HepG2 (cell line): ENCODE data around the gene PDIA4. TPM values are rescaled to one million over a fixed set of nuclear protein-coding genes. Genes with fewer than 3 reads are reported as not detected.
A peak's percentile ranks its signal among the peaks of the same experiment; 100 is the strongest.

Source experiments
- CAMTA2 ChIP-seq: sonication (generic); formaldehyde crosslinking; IDR thresholded peaks from 2 replicates; pipeline ENCODE4 v1.4.0; 2020; ENCODE audit warnings: mild to moderate bottlenecking, missing genetic modification reagents, borderline replicate concordance
- ETV5 ChIP-seq: IDR thresholded peaks from 2 replicates; pipeline ENCODE4 v1.6.1; 2018; ENCODE audit warnings: missing biosample characterization, missing genetic modification reagents, inconsistent platforms, borderline replicate concordance
- KDM2A ChIP-seq: sonication (generic); formaldehyde crosslinking; IDR thresholded peaks from 2 replicates; pipeline ENCODE4 v1.4.0; 2020; ENCODE audit warnings: low read depth, missing genetic modification reagents, borderline replicate concordance
- NCOR1 ChIP-seq: fragments of 200-600 bp; sonication (generic); IDR thresholded peaks from 2 replicates; pipeline ENCODE4 v1.7.0; 2017; ENCODE audit warnings: antibody characterized with exemption, low read length, borderline replicate concordance
- NONO ChIP-seq, 2 experiments: fragments of 450-650 bp in 1 of 2; sonication (generic) in 1 of 2; formaldehyde crosslinking in 1 of 2; IDR thresholded peaks in 1 of 2; conservative IDR thresholded peaks in 1 of 2; 2 replicates each; pipeline versions ENCODE4 v1.6.1 to v1.8.0; 2017 to 2022; ENCODE audit warnings: mild to moderate bottlenecking in 1 of 2, missing genetic modification reagents in 1 of 2, moderate library complexity in 1 of 2
- NR3C1 ChIP-seq: sonication (generic); formaldehyde crosslinking; IDR thresholded peaks from 2 replicates; pipeline ENCODE4 v1.4.0; 2020; ENCODE audit warnings: missing genetic modification reagents
- RBAK ChIP-seq: sonication (generic); formaldehyde crosslinking; IDR thresholded peaks from 2 replicates; pipeline ENCODE4 v1.5.1; 2020; ENCODE audit warnings: mild to moderate bottlenecking, missing genetic modification reagents
- RFX5 ChIP-seq: IDR thresholded peaks from 2 replicates; pipeline ENCODE4 v1.6.1; 2011; ENCODE audit warnings: low read depth, low read length, improper control_type of control experiment
- SSRP1 ChIP-seq: IDR thresholded peaks from 2 replicates; pipeline ENCODE4 v1.6.1; 2016; ENCODE audit warnings: control low read depth
- TOE1 ChIP-seq: sonication (generic); formaldehyde crosslinking; IDR thresholded peaks from 2 replicates; pipeline ENCODE4 v1.4.0; 2020; ENCODE audit warnings: mild to moderate bottlenecking, missing genetic modification reagents
- ZKSCAN5 ChIP-seq: sonication (generic); formaldehyde crosslinking; IDR thresholded peaks from 2 replicates; pipeline ENCODE4 v1.5.1; 2020; ENCODE audit warnings: mild to moderate bottlenecking, missing genetic modification reagents
- ZNF136 ChIP-seq: sonication (generic); formaldehyde crosslinking; IDR thresholded peaks from 2 replicates; pipeline ENCODE4 v1.8.1; 2022; ENCODE audit warnings: low read depth, mild to moderate bottlenecking, moderate library complexity, missing genetic modification reagents
- ZNF235 ChIP-seq: sonication (generic); formaldehyde crosslinking; IDR thresholded peaks from 2 replicates; pipeline ENCODE4 v1.8.1; 2023; ENCODE audit warnings: mild to moderate bottlenecking, missing genetic modification reagents, borderline replicate concordance
- ZNF776 ChIP-seq: sonication (generic); formaldehyde crosslinking; IDR thresholded peaks from 2 replicates; pipeline ENCODE4 v1.4.0; 2020; ENCODE audit warnings: mild to moderate bottlenecking, missing genetic modification reagents
- polyA plus RNA-seq, 8 experiments: library from polyadenylated mRNA; depleted of rRNA in 3 of 8; stranded (reverse) in 7 of 8; unstranded in 1 of 8; fragments of >200 nt; fragmentation: Illumina TruSeq in 4 of 8; extraction: Trizol in 4 of 8; gene quantifications; 2 replicates each; pipeline versions ENCODE4 v1.2.1 to v1.2.3, GENCODE V29; 2011 to 2016; ENCODE audit warnings: low read depth in 4 of 8, missing spikeins in 1 of 8, mixed read lengths in 1 of 8; ENCODE audit not compliant: insufficient read depth in 1 of 8
- total RNA-seq, 5 experiments: library from RNA; depleted of rRNA; stranded (reverse); fragments of >200 nt; fragmentation: Illumina TruSeq; extraction: Trizol; gene quantifications; 2 replicates each; pipeline ENCODE4 v1.2.3, GENCODE V29; 2016; ENCODE audit warnings: low read depth in 1 of 5
- TF ChIP-seq, protein P1 (sequence below): sonication (generic); formaldehyde crosslinking; IDR thresholded peaks from 2 replicates; pipeline ENCODE4 v1.5.0; 2020; ENCODE audit warnings: mild to moderate bottlenecking, missing genetic modification reagents
- TF ChIP-seq, protein P2 (sequence below): sonication (generic); formaldehyde crosslinking; IDR thresholded peaks from 2 replicates; pipeline ENCODE4 v1.4.0; 2020; ENCODE audit warnings: mild to moderate bottlenecking, missing genetic modification reagents
- TF ChIP-seq, protein P3 (sequence below), 2 experiments: sonication (generic) in 1 of 2; formaldehyde crosslinking in 1 of 2; IDR thresholded peaks; 2 replicates each; pipeline versions ENCODE4 v1.4.0 to v1.6.1; 2018 to 2020; ENCODE audit warnings: missing genetic modification reagents in 2 of 2, borderline replicate concordance in 1 of 2, low read depth in 1 of 2, mild to moderate bottlenecking in 1 of 2, missing biosample characterization in 1 of 2
- TF ChIP-seq, protein P4 (sequence below): sonication (generic); formaldehyde crosslinking; IDR thresholded peaks from 2 replicates; pipeline ENCODE4 v1.5.1; 2020; ENCODE audit warnings: missing genetic modification reagents, mild to moderate bottlenecking, borderline replicate concordance

Gene PDIA4
- total and polyA plus RNA-seq, 2 of the 13 experiments (the other 11 are each of a cell fraction or from before 2014, with no cell fraction given): 278 to 402 TPM

DNA sequence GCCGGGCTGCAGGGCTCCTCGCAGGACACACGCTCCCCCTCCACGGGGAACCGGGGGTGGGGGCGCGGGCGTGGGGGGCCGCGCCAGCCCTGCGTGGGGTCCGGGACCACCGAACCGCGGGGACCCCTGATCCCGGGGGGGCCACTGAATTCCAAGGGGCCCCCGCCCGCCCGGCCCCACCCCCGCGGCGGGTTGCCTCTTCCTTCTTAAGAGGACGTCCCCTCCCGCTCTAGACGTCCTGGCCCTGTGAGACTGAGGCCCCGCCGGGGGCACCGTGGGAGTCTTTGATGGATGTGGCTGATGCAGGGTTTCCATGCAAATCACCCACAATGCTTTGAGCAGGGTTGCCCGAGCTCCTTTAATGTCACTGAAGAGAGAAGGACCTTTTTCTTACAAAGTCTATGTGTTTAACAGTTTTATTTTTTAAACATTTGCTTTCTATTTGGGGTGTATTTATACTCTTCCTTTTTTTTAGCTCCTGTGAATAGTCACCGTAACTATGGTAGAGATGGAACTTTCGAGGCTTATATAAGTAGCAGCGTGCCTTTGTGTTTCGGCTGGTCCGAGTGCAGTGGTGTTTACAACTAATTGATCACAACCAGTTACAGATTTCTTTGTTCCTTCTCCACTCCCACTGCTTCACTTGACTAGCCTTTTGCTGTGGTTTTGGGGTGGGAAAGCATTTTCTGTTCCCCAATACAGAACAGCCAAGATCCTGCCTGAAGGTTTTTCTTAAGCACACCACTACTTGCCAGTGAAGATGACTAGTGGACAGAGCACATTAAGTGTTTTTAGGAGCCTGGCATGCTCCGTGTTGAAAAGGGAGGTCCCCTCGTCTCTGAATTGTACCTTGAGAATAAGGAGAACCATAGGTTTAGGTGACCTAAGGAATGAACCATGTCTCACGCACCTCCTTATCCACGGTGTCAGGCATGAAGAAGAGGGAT is 44.8 kb downstream of the PDIA4 start (continued):
- TF ChIP-seq, protein P1, sequence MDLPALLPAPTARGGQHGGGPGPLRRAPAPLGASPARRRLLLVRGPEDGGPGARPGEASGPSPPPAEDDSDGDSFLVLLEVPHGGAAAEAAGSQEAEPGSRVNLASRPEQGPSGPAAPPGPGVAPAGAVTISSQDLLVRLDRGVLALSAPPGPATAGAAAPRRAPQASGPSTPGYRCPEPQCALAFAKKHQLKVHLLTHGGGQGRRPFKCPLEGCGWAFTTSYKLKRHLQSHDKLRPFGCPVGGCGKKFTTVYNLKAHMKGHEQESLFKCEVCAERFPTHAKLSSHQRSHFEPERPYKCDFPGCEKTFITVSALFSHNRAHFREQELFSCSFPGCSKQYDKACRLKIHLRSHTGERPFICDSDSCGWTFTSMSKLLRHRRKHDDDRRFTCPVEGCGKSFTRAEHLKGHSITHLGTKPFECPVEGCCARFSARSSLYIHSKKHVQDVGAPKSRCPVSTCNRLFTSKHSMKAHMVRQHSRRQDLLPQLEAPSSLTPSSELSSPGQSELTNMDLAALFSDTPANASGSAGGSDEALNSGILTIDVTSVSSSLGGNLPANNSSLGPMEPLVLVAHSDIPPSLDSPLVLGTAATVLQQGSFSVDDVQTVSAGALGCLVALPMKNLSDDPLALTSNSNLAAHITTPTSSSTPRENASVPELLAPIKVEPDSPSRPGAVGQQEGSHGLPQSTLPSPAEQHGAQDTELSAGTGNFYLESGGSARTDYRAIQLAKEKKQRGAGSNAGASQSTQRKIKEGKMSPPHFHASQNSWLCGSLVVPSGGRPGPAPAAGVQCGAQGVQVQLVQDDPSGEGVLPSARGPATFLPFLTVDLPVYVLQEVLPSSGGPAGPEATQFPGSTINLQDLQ (CRISPR knock-in tag): no peak
- TF ChIP-seq SSRP1 (CRISPR knock-in tag) (peak; percentile 98), TOE1 (CRISPR knock-in tag) (no peak), NCOR1 (0 out of 2 replicates have a peak, but pooled peaks have one; percentile 17), ZNF235 (no peak), RBAK (CRISPR knock-in tag) (no peak), NONO (IDR thresholded peaks at IDR 0.05) (no peak), NONO (CRISPR knock-in tag; conservative IDR thresholded peaks at IDR 0.05) (0 out of 2 replicates have a peak, but pooled peaks have one; percentile 56), ETV5 (CRISPR knock-in tag) (no peak), ZNF136 (CRISPR knock-in tag) (0 out of 2 replicates have a peak, but pooled peaks have one; percentile 56), CAMTA2 (CRISPR knock-in tag) (no peak), RFX5 (no peak), ZNF776 (CRISPR knock-in tag) (no peak), NR3C1 (CRISPR knock-in tag) (no peak), KDM2A (CRISPR knock-in tag) (no peak), ZKSCAN5 (CRISPR knock-in tag) (no peak)
- TF ChIP-seq, protein P2, sequence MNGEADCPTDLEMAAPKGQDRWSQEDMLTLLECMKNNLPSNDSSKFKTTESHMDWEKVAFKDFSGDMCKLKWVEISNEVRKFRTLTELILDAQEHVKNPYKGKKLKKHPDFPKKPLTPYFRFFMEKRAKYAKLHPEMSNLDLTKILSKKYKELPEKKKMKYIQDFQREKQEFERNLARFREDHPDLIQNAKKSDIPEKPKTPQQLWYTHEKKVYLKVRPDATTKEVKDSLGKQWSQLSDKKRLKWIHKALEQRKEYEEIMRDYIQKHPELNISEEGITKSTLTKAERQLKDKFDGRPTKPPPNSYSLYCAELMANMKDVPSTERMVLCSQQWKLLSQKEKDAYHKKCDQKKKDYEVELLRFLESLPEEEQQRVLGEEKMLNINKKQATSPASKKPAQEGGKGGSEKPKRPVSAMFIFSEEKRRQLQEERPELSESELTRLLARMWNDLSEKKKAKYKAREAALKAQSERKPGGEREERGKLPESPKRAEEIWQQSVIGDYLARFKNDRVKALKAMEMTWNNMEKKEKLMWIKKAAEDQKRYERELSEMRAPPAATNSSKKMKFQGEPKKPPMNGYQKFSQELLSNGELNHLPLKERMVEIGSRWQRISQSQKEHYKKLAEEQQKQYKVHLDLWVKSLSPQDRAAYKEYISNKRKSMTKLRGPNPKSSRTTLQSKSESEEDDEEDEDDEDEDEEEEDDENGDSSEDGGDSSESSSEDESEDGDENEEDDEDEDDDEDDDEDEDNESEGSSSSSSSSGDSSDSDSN (CRISPR knock-in tag): no peak
- TF ChIP-seq, protein P3, sequence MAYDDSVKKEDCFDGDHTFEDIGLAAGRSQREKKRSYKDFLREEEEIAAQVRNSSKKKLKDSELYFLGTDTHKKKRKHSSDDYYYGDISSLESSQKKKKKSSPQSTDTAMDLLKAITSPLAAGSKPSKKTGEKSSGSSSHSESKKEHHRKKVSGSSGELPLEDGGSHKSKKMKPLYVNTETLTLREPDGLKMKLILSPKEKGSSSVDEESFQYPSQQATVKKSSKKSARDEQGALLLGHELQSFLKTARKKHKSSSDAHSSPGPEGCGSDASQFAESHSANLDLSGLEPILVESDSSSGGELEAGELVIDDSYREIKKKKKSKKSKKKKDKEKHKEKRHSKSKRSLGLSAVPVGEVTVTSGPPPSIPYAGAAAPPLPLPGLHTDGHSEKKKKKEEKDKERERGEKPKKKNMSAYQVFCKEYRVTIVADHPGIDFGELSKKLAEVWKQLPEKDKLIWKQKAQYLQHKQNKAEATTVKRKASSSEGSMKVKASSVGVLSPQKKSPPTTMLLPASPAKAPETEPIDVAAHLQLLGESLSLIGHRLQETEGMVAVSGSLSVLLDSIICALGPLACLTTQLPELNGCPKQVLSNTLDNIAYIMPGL (CRISPR knock-in tag; IDR thresholded peaks at IDR 0.05; ENCODE audit: borderline replicate concordance in 1 of 2, low read depth in 1 of 2): peak; percentile 75 to 92; a peak in 2 of 4 replicates
- TF ChIP-seq, protein P4, sequence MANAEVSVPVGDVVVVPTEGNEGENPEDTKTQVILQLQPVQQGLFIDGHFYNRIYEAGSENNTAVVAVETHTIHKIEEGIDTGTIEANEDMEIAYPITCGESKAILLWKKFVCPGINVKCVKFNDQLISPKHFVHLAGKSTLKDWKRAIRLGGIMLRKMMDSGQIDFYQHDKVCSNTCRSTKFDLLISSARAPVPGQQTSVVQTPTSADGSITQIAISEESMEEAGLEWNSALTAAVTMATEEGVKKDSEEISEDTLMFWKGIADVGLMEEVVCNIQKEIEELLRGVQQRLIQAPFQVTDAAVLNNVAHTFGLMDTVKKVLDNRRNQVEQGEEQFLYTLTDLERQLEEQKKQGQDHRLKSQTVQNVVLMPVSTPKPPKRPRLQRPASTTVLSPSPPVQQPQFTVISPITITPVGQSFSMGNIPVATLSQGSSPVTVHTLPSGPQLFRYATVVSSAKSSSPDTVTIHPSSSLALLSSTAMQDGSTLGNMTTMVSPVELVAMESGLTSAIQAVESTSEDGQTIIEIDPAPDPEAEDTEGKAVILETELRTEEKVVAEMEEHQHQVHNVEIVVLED (CRISPR knock-in tag): 0 out of 2 replicates have a peak, but pooled peaks have one; percentile 22
